KMS-11 (cell line): ENCODE measurements around the gene FRMD4A.
"Not testable (repeated sequence)": the region's sequence is repeated elsewhere in the genome, so short reads cannot be mapped to it uniquely, and the experiment has no call there.

ENCODE experiments used
- H2AFZ ChIP-seq: fragments of 200-600 bp; sonication (generic); 2 replicates; pipeline ENCODE4 v1.6.1; 2016; ENCODE audit warnings: antibody characterized with exemption, mixed run types, low read depth
- H3K27ac ChIP-seq: fragments of 200-600 bp; sonication (generic); 2 replicates; pipeline ENCODE4 v1.6.1; 2016; ENCODE audit warnings: mild to moderate bottlenecking, mixed run types
- H3K27me3 ChIP-seq: fragments of 200-600 bp; sonication (generic); 2 replicates; pipeline ENCODE4 v1.6.1; 2017; ENCODE audit warnings: mild to moderate bottlenecking, low read depth, mixed run types, moderate library complexity; ENCODE audit not compliant: insufficient read depth
- H3K36me3 ChIP-seq: fragments of 200-600 bp; sonication (generic); 2 replicates; pipeline ENCODE4 v1.6.1; 2017; ENCODE audit warnings: mild to moderate bottlenecking, mixed run types; ENCODE audit not compliant: insufficient read depth
- H3K4me1 ChIP-seq: fragments of 200-600 bp; sonication (generic); 2 replicates; pipeline ENCODE4 v1.6.1; 2016; ENCODE audit warnings: mild to moderate bottlenecking, low read depth, mixed run types; ENCODE audit not compliant: poor library complexity, severe bottlenecking
- H3K4me2 ChIP-seq: fragments of 200-600 bp; sonication (generic); 2 replicates; pipeline ENCODE4 v1.7.0; 2016; ENCODE audit warnings: mild to moderate bottlenecking, mixed run types
- H3K4me3 ChIP-seq: fragments of 200-600 bp; sonication (generic); IDR thresholded peaks from 2 replicates; pipeline ENCODE4 v1.6.1; 2017; ENCODE audit warnings: low read depth, low read length, mixed read lengths; ENCODE audit not compliant: insufficient read depth
- H3K79me2 ChIP-seq: fragments of 200-600 bp; sonication (generic); 2 replicates; pipeline ENCODE4 v1.6.1; 2016; ENCODE audit warnings: low read depth, mixed run types; ENCODE audit not compliant: insufficient read depth
- H3K9ac ChIP-seq: fragments of 200-600 bp; sonication (generic); 2 replicates; pipeline ENCODE4 v1.6.1; 2016; ENCODE audit warnings: mild to moderate bottlenecking, mixed run types
- H4K20me1 ChIP-seq: fragments of 200-600 bp; sonication (generic); 2 replicates; pipeline ENCODE4 v1.6.1; 2016; ENCODE audit warnings: mild to moderate bottlenecking, mixed run types; ENCODE audit not compliant: insufficient read depth
- CTCF ChIP-seq: fragments of 200-600 bp; sonication (generic); conservative IDR thresholded peaks from 2 replicates; pipeline ENCODE4 v1.6.1; 2017; ENCODE audit warnings: low read depth, mild to moderate bottlenecking, antibody characterized with exemption, low read length, moderate library complexity, mixed read lengths

Gene FRMD4A

GRCh38 chr10:13955409-13956068 lies 375.2 kb downstream of the FRMD4A start:
- H3K4me1 ChIP-seq, result no peaks in the 10 kb centered on the region
- no peak for TF ChIP-seq CTCF
- H2AFZ ChIP-seq, result no peak overlapping the region
- H3K9ac ChIP-seq, result no peak overlapping the region
- no peak overlapping the region for H3K4me3 ChIP-seq
- no peak overlapping the region for H3K4me2 ChIP-seq
- H4K20me1 ChIP-seq, result no peaks in the 10 kb centered on the region
- H3K27ac ChIP-seq, result no peak overlapping the region
- H3K79me2 ChIP-seq, result no peaks in the 10 kb centered on the region
- H3K27me3 ChIP-seq, result no peaks in the 10 kb centered on the region
- H3K36me3 ChIP-seq, result no peaks in the 10 kb centered on the region

- not testable (repeated sequence) for H2AFZ ChIP-seq, H3K27me3 ChIP-seq, H3K4me2 ChIP-seq, H3K27ac ChIP-seq, H3K9ac ChIP-seq, H3K79me2 ChIP-seq, H3K4me1 ChIP-seq, H3K36me3 ChIP-seq, H3K4me3 ChIP-seq, H4K20me1 ChIP-seq
Observed at GRCh38 chr10:13954195-13954594, 376.5 kb downstream of the FRMD4A start.

- H3K4me2 ChIP-seq, result no peak overlapping the region
- H3K36me3 ChIP-seq, result no peaks in the 10 kb centered on the region
- no peaks in the 10 kb centered on the region for H4K20me1 ChIP-seq
- H3K27me3 ChIP-seq, result no peaks in the 10 kb centered on the region
- H2AFZ ChIP-seq, result no peak overlapping the region
- H3K4me1 ChIP-seq, result no peaks in the 10 kb centered on the region
- H3K9ac ChIP-seq, result no peak overlapping the region
- no peaks in the 10 kb centered on the region for H3K79me2 ChIP-seq
- TF ChIP-seq CTCF, result no peak
- H3K4me3 ChIP-seq, result no peak overlapping the region
- no peak overlapping the region for H3K27ac ChIP-seq
Observed at GRCh38 chr10:13953371-13953770, 377.4 kb downstream of the FRMD4A start.

GRCh38 chr10:13950543-13950939 lies 380.2 kb downstream of the FRMD4A start:
- H3K27ac ChIP-seq, result no peak overlapping the region
- H3K79me2 ChIP-seq, result no peaks in the 10 kb centered on the region
- H3K4me3 ChIP-seq, result no peak overlapping the region
- no peak for TF ChIP-seq CTCF
- no peaks in the 10 kb centered on the region for H4K20me1 ChIP-seq
- no peaks in the 10 kb centered on the region for H3K36me3 ChIP-seq
- H3K9ac ChIP-seq, result no peak overlapping the region
- H3K4me2 ChIP-seq, result no peak overlapping the region
- no peak overlapping the region for H2AFZ ChIP-seq
- H3K4me1 ChIP-seq, result no peaks in the 10 kb centered on the region
- no peaks in the 10 kb centered on the region for H3K27me3 ChIP-seq

- Histone ChIP-seq H3K4me3 (no peak overlapping the region), H3K4me1 (no peaks in the 10 kb centered on the region), H3K27ac (no peak overlapping the region), H3K4me2 (no peak overlapping the region), H3K79me2 (no peaks in the 10 kb centered on the region), H2AFZ (no peak overlapping the region), H4K20me1 (no peaks in the 10 kb centered on the region), H3K36me3 (no peaks in the 10 kb centered on the region), H3K9ac (no peak overlapping the region), H3K27me3 (no peaks in the 10 kb centered on the region)
- no peak for TF ChIP-seq CTCF
Observed at GRCh38 chr10:13949844-13950542, 380.7 kb downstream of the FRMD4A start.
